ENCODE measurements around the gene TIAM2.

DNA sequence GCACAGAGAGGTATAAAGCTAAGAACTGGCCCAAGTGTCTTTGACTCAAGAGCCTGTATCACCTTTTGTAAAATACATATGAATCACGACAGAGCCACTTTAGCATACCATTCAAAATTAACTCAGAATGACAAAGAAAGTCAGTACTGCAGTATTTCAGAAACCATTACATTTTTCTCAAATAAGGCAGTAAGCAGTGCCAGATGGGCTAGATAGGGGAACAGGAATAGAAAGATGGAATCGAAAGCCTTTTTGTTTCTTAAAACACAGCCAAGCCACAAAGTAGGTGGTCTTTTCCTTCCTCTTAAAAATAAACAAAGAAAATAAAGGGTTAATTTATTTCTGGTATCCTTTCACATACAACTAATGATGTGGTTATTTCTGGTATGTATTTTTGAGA, 279.0 kb downstream of the TIAM2 start:
- TF ChIP-seq, protein P1, sequence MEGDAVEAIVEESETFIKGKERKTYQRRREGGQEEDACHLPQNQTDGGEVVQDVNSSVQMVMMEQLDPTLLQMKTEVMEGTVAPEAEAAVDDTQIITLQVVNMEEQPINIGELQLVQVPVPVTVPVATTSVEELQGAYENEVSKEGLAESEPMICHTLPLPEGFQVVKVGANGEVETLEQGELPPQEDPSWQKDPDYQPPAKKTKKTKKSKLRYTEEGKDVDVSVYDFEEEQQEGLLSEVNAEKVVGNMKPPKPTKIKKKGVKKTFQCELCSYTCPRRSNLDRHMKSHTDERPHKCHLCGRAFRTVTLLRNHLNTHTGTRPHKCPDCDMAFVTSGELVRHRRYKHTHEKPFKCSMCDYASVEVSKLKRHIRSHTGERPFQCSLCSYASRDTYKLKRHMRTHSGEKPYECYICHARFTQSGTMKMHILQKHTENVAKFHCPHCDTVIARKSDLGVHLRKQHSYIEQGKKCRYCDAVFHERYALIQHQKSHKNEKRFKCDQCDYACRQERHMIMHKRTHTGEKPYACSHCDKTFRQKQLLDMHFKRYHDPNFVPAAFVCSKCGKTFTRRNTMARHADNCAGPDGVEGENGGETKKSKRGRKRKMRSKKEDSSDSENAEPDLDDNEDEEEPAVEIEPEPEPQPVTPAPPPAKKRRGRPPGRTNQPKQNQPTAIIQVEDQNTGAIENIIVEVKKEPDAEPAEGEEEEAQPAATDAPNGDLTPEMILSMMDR (IDR thresholded peaks at IDR 0.05): no peak
- no peak for TF ChIP-seq POLR2A (IDR thresholded peaks at IDR 0.05)
